ENCODE results near the gene TMA7.
"Not testable (repeated sequence)": the region's sequence is repeated elsewhere in the genome, so short reads cannot be mapped to it uniquely, and the experiment has no call there.

TMA7 gene

DNA sequence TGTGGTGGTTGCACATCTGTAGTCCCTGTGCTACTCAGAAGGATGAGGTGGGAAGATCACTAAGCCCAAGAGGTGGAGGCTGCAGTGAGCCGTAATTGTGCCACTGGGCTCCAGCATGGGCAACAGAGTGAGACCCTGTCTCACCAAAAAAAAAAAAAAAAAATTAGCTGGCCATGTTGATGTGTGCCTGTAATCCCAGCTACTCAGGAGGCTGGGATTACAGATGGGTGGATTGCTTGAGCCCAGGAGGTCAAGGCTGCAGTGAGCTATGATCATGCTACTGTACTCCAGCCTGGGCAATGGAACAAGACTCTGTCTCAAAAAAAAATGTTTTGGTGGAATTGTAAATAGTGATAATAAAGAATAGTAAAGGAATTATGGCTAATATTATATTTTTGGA, 16.4 kb downstream of the TMA7 start:
- no peaks in the 10 kb centered on the region for H3K27me3 ChIP-seq (ENCODE audit: control insufficient read depth in 1 of 2, insufficient read depth in 2 of 2, low read length in 2 of 2)
- peaks cover 22 to 75% of the 10 kb centered on the region in 2 donors for H3K36me3 ChIP-seq (ENCODE audit: control insufficient read depth in 1 of 2, insufficient read depth in 2 of 2, low read length in 2 of 2)
- no peak overlapping the region for H3K27ac ChIP-seq (ENCODE audit: low read depth, low read length)
- no peaks in the 10 kb centered on the region for H3K4me1 ChIP-seq (ENCODE audit: control insufficient read depth in 1 of 2, insufficient read depth in 2 of 2, low read length in 2 of 2)
- H3K4me3 ChIP-seq (ENCODE audit: low read depth in 1 of 2, low read length in 2 of 2), result no peak overlapping the region
- no peak overlapping the region for H3K9ac ChIP-seq (ENCODE audit: low read depth in 1 of 2, low read length in 2 of 2)
- H3K9me3 ChIP-seq (ENCODE audit: control insufficient read depth in 1 of 2, low read length in 2 of 2), result no peaks in the 10 kb centered on the region

DNA sequence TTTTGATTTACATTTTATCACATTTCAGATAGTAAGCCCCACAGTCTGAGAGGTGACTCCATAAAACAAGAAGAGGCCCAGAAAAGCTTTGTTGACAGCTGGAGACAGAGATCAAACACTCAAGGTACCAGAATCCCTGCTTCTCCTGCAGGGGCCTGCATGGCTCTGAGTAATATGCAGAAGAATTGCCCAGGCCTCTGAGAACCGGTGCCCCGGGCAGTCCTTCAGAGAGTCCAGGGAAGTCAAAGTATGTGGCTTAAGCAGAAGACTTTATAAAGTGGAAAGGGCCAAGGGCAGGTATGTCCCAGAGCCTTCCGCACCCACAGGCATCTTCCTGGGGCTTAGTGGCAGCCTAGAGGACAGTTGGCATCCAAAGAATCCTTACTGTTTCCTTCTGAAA, 19.3 kb downstream of the TMA7 start:
- H3K36me3 ChIP-seq (ENCODE audit: control insufficient read depth in 1 of 2, insufficient read depth in 2 of 2, low read length in 2 of 2), result peaks cover 22 to 48% of the 10 kb centered on the region in 2 donors
- H3K27ac ChIP-seq (ENCODE audit: low read depth, low read length), result no peak overlapping the region
- no peak overlapping the region for H3K9ac ChIP-seq (ENCODE audit: low read depth in 1 of 2, low read length in 2 of 2)
- H3K4me1 ChIP-seq (ENCODE audit: control insufficient read depth in 1 of 2, insufficient read depth in 2 of 2, low read length in 2 of 2), result no peaks in the 10 kb centered on the region
- H3K4me3 ChIP-seq (ENCODE audit: low read depth in 1 of 2, low read length in 2 of 2), result no peak overlapping the region
- no peaks in the 10 kb centered on the region for H3K27me3 ChIP-seq (ENCODE audit: control insufficient read depth in 1 of 2, insufficient read depth in 2 of 2, low read length in 2 of 2)
- H3K9me3 ChIP-seq (ENCODE audit: control insufficient read depth in 1 of 2, low read length in 2 of 2), result no peaks in the 10 kb centered on the region

- H3K4me3 ChIP-seq (ENCODE audit: low read depth in 1 of 2, low read length in 2 of 2), result no peak overlapping the region
These were observed 19.9 kb downstream of the TMA7 start for GRCh38 chr3:48459773-48460516.

GRCh38 chr3:48460517-48460902, 20.5 kb downstream of the TMA7 start:
- peaks cover 22 to 41% of the 10 kb centered on the region in 2 donors for H3K36me3 ChIP-seq (ENCODE audit: control insufficient read depth in 1 of 2, insufficient read depth in 2 of 2, low read length in 2 of 2)
- no peak overlapping the region for H3K27ac ChIP-seq (ENCODE audit: low read depth, low read length)

More at GRCh38 chr3:48459773-48460516, 19.9 kb downstream of the TMA7 start:
- Histone ChIP-seq H3K9me3 (ENCODE audit: control insufficient read depth in 1 of 2, low read length in 2 of 2) (no peaks in the 10 kb centered on the region), H3K9ac (ENCODE audit: low read depth in 1 of 2, low read length in 2 of 2) (no peak overlapping the region), H3K4me1 (ENCODE audit: control insufficient read depth in 1 of 2, insufficient read depth in 2 of 2, low read length in 2 of 2) (peaks cover under 1 to 2% of the 10 kb centered on the region in 2 donors), H3K36me3 (ENCODE audit: control insufficient read depth in 1 of 2, insufficient read depth in 2 of 2, low read length in 2 of 2) (peaks cover 22 to 44% of the 10 kb centered on the region in 2 donors), H3K27ac (ENCODE audit: low read depth, low read length) (no peak overlapping the region), H3K27me3 (ENCODE audit: control insufficient read depth in 1 of 2, insufficient read depth in 2 of 2, low read length in 2 of 2) (no peaks in the 10 kb centered on the region)

DNA sequence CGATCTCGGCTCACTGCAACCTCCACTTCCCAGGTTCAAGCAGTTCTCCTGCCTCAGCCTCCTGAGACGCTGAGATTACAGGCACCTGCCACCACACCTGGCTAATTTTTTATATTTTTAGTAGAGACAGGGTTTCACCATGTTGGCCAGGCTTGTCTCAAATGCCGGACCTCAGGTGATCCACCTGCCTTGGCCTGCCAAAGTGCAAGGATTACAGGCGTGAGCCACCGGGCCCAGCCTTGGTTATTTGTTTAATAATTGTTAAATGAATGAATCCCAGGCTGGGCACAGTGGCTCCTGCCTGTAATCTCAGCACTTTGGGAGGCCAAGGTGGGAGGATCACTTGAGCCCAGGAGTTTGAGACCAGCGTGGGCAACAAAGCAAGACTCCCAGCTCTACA, 21.7 kb downstream of the TMA7 start:
- not testable (repeated sequence) for H3K9me3 ChIP-seq (ENCODE audit: control insufficient read depth in 1 of 2, low read length in 2 of 2); H3K9ac ChIP-seq (ENCODE audit: low read depth in 1 of 2, low read length in 2 of 2); H3K27me3 ChIP-seq (ENCODE audit: control insufficient read depth in 1 of 2, insufficient read depth in 2 of 2, low read length in 2 of 2); H3K27ac ChIP-seq (ENCODE audit: low read depth, low read length); H3K4me3 ChIP-seq (ENCODE audit: low read depth in 1 of 2, low read length in 2 of 2)
- H3K4me1 ChIP-seq (ENCODE audit: control insufficient read depth in 1 of 2, insufficient read depth in 2 of 2, low read length in 2 of 2), result peaks cover 12 to 20% of the 10 kb centered on the region in 2 donors
- H3K36me3 ChIP-seq (ENCODE audit: control insufficient read depth in 1 of 2, insufficient read depth in 2 of 2, low read length in 2 of 2), result peaks cover 22 to 36% of the 10 kb centered on the region in 2 donors

More at GRCh38 chr3:48460517-48460902, 20.5 kb downstream of the TMA7 start:
- Histone ChIP-seq H3K4me1 (ENCODE audit: control insufficient read depth in 1 of 2, insufficient read depth in 2 of 2, low read length in 2 of 2) (peaks cover 4 to 8% of the 10 kb centered on the region in 2 donors), H3K9ac (ENCODE audit: low read depth in 1 of 2, low read length in 2 of 2) (no peak overlapping the region), H3K4me3 (ENCODE audit: low read depth in 1 of 2, low read length in 2 of 2) (no peak overlapping the region), H3K9me3 (ENCODE audit: control insufficient read depth in 1 of 2, low read length in 2 of 2) (no peaks in the 10 kb centered on the region), H3K27me3 (ENCODE audit: control insufficient read depth in 1 of 2, insufficient read depth in 2 of 2, low read length in 2 of 2) (no peaks in the 10 kb centered on the region)

DNA sequence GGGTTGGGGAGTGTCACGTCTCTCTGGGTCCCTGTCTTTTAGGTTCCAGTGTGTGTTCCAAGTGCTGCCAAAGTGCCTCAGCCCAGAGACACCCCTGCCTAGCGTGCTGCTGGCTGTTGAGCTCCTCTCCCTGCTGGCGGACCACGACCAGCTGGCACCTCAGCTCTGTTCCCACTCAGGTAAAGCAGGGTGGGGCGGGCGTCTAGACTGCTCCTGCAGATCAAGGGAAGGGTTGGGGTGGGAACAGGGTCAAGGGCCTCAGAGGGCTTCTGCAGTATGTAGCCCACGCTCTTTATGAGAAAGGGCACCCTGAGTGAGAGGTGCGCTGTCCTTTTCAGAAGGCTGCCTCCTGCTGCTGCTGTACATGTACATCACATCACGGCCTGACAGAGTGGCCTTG, 23.6 kb downstream of the TMA7 start:
- Histone ChIP-seq H3K4me1 (ENCODE audit: control insufficient read depth in 1 of 2, insufficient read depth in 2 of 2, low read length in 2 of 2) (peaks cover 31 to 39% of the 10 kb centered on the region in 2 donors), H3K36me3 (ENCODE audit: control insufficient read depth in 1 of 2, insufficient read depth in 2 of 2, low read length in 2 of 2) (peaks cover 21 to 47% of the 10 kb centered on the region in 2 donors), H3K27ac (ENCODE audit: low read depth, low read length) (no peak overlapping the region), H3K9ac (ENCODE audit: low read depth in 1 of 2, low read length in 2 of 2) (no peak overlapping the region), H3K9me3 (ENCODE audit: control insufficient read depth in 1 of 2, low read length in 2 of 2) (no peaks in the 10 kb centered on the region), H3K4me3 (ENCODE audit: low read depth in 1 of 2, low read length in 2 of 2) (no peak overlapping the region), H3K27me3 (ENCODE audit: control insufficient read depth in 1 of 2, insufficient read depth in 2 of 2, low read length in 2 of 2) (no peaks in the 10 kb centered on the region)

DNA sequence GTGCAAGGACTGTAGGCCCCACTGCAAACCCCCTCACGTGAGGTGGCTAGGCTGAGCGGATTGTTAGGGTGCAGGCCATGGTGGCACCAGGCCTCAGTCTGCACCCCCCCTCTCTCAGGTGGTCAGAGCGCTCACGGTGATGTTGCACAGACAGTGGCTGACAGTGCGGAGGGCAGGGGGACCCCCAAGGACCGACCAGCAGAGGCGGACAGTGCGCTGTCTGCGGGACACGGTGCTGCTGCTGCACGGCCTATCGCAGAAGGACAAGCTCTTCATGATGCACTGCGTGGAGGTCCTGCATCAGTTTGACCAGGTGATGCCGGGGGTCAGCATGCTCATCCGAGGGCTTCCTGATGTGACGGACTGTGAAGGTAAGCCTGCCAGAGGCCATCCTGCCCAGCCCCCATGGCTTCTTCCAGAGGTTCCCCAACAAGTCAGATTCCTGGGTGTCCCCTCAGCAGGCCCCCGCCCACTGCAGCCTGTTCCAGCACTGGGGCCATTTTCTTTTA, 24.7 kb downstream of the TMA7 start:
- Histone ChIP-seq H3K4me1 (ENCODE audit: control insufficient read depth in 1 of 2, insufficient read depth in 2 of 2, low read length in 2 of 2) (peaks cover 39 to 50% of the 10 kb centered on the region in 2 donors), H3K4me3 (ENCODE audit: low read depth in 1 of 2, low read length in 2 of 2) (no peak overlapping the region), H3K27me3 (ENCODE audit: control insufficient read depth in 1 of 2, insufficient read depth in 2 of 2, low read length in 2 of 2) (no peaks in the 10 kb centered on the region), H3K27ac (ENCODE audit: low read depth, low read length) (peak overlapping the region; percentile 83), H3K9me3 (ENCODE audit: control insufficient read depth in 1 of 2, low read length in 2 of 2) (no peaks in the 10 kb centered on the region), H3K9ac (ENCODE audit: low read depth in 1 of 2, low read length in 2 of 2) (peak overlapping the region; percentile 93 to 98), H3K36me3 (ENCODE audit: control insufficient read depth in 1 of 2, insufficient read depth in 2 of 2, low read length in 2 of 2) (peaks cover 20 to 47% of the 10 kb centered on the region in 2 donors)

- Histone ChIP-seq H3K4me3 (ENCODE audit: low read depth in 1 of 2, low read length in 2 of 2) (peak overlapping the region in 1 of 2 donors; percentile 79), H3K27me3 (ENCODE audit: control insufficient read depth in 1 of 2, insufficient read depth in 2 of 2, low read length in 2 of 2) (no peaks in the 10 kb centered on the region), H3K4me1 (ENCODE audit: control insufficient read depth in 1 of 2, insufficient read depth in 2 of 2, low read length in 2 of 2) (peaks cover 43 to 54% of the 10 kb centered on the region in 2 donors), H3K36me3 (ENCODE audit: control insufficient read depth in 1 of 2, insufficient read depth in 2 of 2, low read length in 2 of 2) (peaks cover 16 to 46% of the 10 kb centered on the region in 2 donors), H3K27ac (ENCODE audit: low read depth, low read length) (peak overlapping the region; percentile 83), H3K9me3 (ENCODE audit: control insufficient read depth in 1 of 2, low read length in 2 of 2) (no peaks in the 10 kb centered on the region), H3K9ac (ENCODE audit: low read depth in 1 of 2, low read length in 2 of 2) (peak overlapping the region; percentile 93 to 98)
These were observed 25.1 kb downstream of the TMA7 start for GRCh38 chr3:48465237-48465530.

DNA sequence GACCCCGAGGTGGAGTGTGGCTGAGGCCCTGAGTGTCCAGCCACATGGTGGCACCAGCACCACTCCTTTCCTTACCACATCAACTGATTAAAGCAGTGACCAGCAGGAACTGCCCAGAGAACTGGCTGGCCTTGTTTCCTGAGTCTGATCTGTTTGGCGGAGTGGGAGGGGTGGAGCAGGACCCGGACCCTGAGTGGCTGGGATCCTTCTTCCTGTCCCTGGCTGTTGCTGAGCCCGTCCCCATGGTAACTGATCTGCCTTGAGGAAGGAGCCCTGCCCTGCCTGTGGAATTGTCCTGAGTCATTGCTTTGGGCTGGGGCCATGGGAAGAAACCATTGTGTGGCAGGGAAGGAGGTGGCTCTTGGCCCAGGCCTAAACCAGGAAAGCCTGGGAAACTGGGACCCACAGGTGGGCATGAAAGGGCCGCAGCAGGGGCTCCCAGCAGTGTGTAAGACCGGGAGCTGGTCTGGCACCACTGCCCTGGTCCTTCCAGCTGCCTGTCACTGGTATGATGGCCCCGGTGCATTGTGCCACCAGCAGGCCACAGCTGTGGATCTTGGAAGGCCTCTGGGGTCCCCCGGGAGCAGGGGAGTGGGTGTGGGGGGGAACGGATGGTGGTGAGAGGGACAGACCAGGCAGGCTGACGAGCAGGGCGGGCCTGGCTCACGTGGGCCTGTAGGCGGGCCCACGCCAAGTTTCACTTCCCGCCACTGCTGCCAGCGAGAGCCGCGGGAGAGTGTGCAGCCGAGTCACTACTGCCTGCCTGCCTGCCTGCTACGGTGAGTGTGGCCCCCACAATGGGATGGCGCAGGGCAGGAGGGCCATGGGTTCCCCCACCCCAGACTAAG, 25.7 kb downstream of the TMA7 start:
- peak overlapping the region; percentile 78 to 79 for H3K4me3 ChIP-seq (ENCODE audit: low read depth in 1 of 2, low read length in 2 of 2)
- no peaks in the 10 kb centered on the region for H3K9me3 ChIP-seq (ENCODE audit: control insufficient read depth in 1 of 2, low read length in 2 of 2)
- H3K27me3 ChIP-seq (ENCODE audit: control insufficient read depth in 1 of 2, insufficient read depth in 2 of 2, low read length in 2 of 2), result no peaks in the 10 kb centered on the region
- peak overlapping the region; percentile 93 to 98 for H3K9ac ChIP-seq (ENCODE audit: low read depth in 1 of 2, low read length in 2 of 2)
- H3K36me3 ChIP-seq (ENCODE audit: control insufficient read depth in 1 of 2, insufficient read depth in 2 of 2, low read length in 2 of 2), result peaks cover 13 to 42% of the 10 kb centered on the region in 2 donors
- peak overlapping the region; percentile 100 for H3K27ac ChIP-seq (ENCODE audit: low read depth, low read length)
- H3K4me1 ChIP-seq (ENCODE audit: control insufficient read depth in 1 of 2, insufficient read depth in 2 of 2, low read length in 2 of 2), result peaks cover 46 to 59% of the 10 kb centered on the region in 2 donors

Measured in duodenal mucosa (tissue), 2 donors.